GM23338 (cell line): ENCODE results near the gene NBAS. TPM values are rescaled to one million over a fixed set of nuclear protein-coding genes. Genes with fewer than 3 reads are reported as not detected.

Source experiments
- ATAC-seq: fragments of 200-7000 bp; cut with Tn5 transposase; 3 replicates; pipeline ENCODE4 v1.9.1; 2020
- DNase-seq: peaks from one replicate; pipeline ENCODE4 v3.0.0-alpha.2; 2015; ENCODE audit warnings: low spot score
- H2AFZ ChIP-seq: fragments of 200-600 bp; sonication (generic); 2 replicates; pipeline ENCODE4 v1.8.0; 2016; ENCODE audit warnings: antibody characterized with exemption, mild to moderate bottlenecking, moderate library complexity
- H3F3A ChIP-seq: fragments of 200-600 bp; sonication (generic); replicated peaks from 2 replicates; pipeline ENCODE4 v1.8.0; 2017; ENCODE audit warnings: antibody characterized with exemption, mixed run types, low read depth
- H3K27ac ChIP-seq: fragments of 200-600 bp; sonication (generic); 2 replicates; pipeline ENCODE4 v1.6.1; 2016; ENCODE audit warnings: low read depth
- H3K27me3 ChIP-seq: fragments of 200-600 bp; sonication (generic); 2 replicates; pipeline ENCODE4 v1.8.0; 2016; ENCODE audit warnings: mild to moderate bottlenecking, mixed run types, moderate library complexity; ENCODE audit not compliant: insufficient read depth
- H3K36me3 ChIP-seq: fragments of 200-600 bp; sonication (generic); 2 replicates; pipeline ENCODE4 v1.8.0; 2016; ENCODE audit warnings: mild to moderate bottlenecking; ENCODE audit not compliant: insufficient read depth
- H3K4me1 ChIP-seq: fragments of 200-600 bp; sonication (generic); 2 replicates; pipeline ENCODE4 v1.8.0; 2016; ENCODE audit warnings: mild to moderate bottlenecking, moderate library complexity; ENCODE audit not compliant: insufficient read depth
- H3K4me2 ChIP-seq: fragments of 200-600 bp; sonication (generic); 2 replicates; pipeline ENCODE4 v1.7.1; 2017; ENCODE audit warnings: mixed run types
- H3K4me3 ChIP-seq: fragments of 200-600 bp; sonication (generic); 2 replicates; pipeline ENCODE4 v1.6.1; 2016; ENCODE audit warnings: mixed run types
- H3K79me2 ChIP-seq: fragments of 200-600 bp; sonication (generic); replicated peaks from 2 replicates; pipeline ENCODE4 v1.8.0; 2017; ENCODE audit warnings: mild to moderate bottlenecking; ENCODE audit not compliant: insufficient read depth
- H3K9me2 ChIP-seq: fragments of 200-600 bp; sonication (generic); 2 replicates; pipeline ENCODE4 v1.8.0; 2017; ENCODE audit not compliant: insufficient read depth
- H4K20me1 ChIP-seq: fragments of 200-600 bp; sonication (generic); replicated peaks from 2 replicates; pipeline ENCODE4 v1.8.0; 2017; ENCODE audit warnings: mild to moderate bottlenecking; ENCODE audit not compliant: insufficient read depth
- H3K27ac Mint-ChIP-seq: 2 replicates; pipeline ENCODE4 v1.8.0; 2020; ENCODE audit warnings: inconsistent platforms, mild to moderate bottlenecking, moderate library complexity, mixed read lengths
- H3K27me3 Mint-ChIP-seq: 3 replicates; pipeline ENCODE4 v1.8.0; 2022; ENCODE audit warnings: low read depth, mild to moderate bottlenecking, moderate library complexity, mixed read lengths, inconsistent platforms; ENCODE audit not compliant: insufficient read depth, poor library complexity
- H3K36me3 Mint-ChIP-seq: 3 replicates; pipeline ENCODE4 v1.8.0; 2021; ENCODE audit warnings: low read depth, mild to moderate bottlenecking, inconsistent platforms, moderate library complexity, mixed read lengths
- H3K4me1 Mint-ChIP-seq: 3 replicates; pipeline ENCODE4 v1.8.0; 2020; ENCODE audit warnings: mild to moderate bottlenecking, inconsistent platforms, mixed read lengths
- H3K4me3 Mint-ChIP-seq: 3 replicates; pipeline ENCODE4 v1.8.0; 2021; ENCODE audit warnings: moderate library complexity, mild to moderate bottlenecking, inconsistent platforms, mixed read lengths
- H3K9me3 Mint-ChIP-seq: 3 replicates; pipeline ENCODE4 v1.8.0; 2020; ENCODE audit warnings: moderate library complexity, mild to moderate bottlenecking, inconsistent platforms, mixed read lengths
- CREB1 ChIP-seq: fragments of 250-450 bp; sonication (Bioruptor Pico); IDR thresholded peaks from 2 replicates; pipeline ENCODE4 v1.5.0; 2020; ENCODE audit warnings: low read depth, mild to moderate bottlenecking, moderate library complexity
- CTCF ChIP-seq, 2 experiments: fragments of 200-600 bp in 1 of 2; sonication (generic) in 1 of 2; conservative IDR thresholded peaks; 2 replicates each; pipeline versions ENCODE4 v1.5.1 to v1.6.1; 2016 to 2017; ENCODE audit warnings: antibody characterized with exemption in 2 of 2, low read depth in 2 of 2, mild to moderate bottlenecking in 2 of 2, moderate library complexity in 1 of 2
- ETS1 ChIP-seq: IDR thresholded peaks from 2 replicates; pipeline ENCODE4 v1.6.1; 2016; ENCODE audit warnings: antibody characterized with exemption
- EZH2 ChIP-seq: fragments of 200-600 bp; sonication (generic); IDR thresholded peaks from one replicate; pipeline ENCODE4 v1.8.0; 2017; ENCODE audit warnings: antibody characterized with exemption, mild to moderate bottlenecking, low read depth; ENCODE audit not compliant: unreplicated experiment
- EZH2phosphoT487 ChIP-seq: fragments of 200-600 bp; sonication (generic); IDR thresholded peaks from one replicate; pipeline ENCODE4 v1.8.1; 2018; ENCODE audit warnings: antibody characterized with exemption; ENCODE audit not compliant: unreplicated experiment
- REST ChIP-seq: IDR thresholded peaks from one replicate; pipeline ENCODE4 v1.6.1; 2018; ENCODE audit warnings: antibody characterized with exemption; ENCODE audit not compliant: unreplicated experiment
- STAT1 ChIP-seq: IDR thresholded peaks from one replicate; pipeline ENCODE4 v1.6.1; 2016; ENCODE audit warnings: antibody characterized with exemption; ENCODE audit not compliant: unreplicated experiment
- ZNF114 ChIP-seq: fragments of 250-450 bp; sonication (Bioruptor Pico); IDR thresholded peaks from 2 replicates; pipeline ENCODE4 v1.5.0; 2020; ENCODE audit warnings: mild to moderate bottlenecking, moderate library complexity
- ZNF331 ChIP-seq: fragments of 250-450 bp; sonication (Bioruptor Pico); IDR thresholded peaks from 2 replicates; pipeline ENCODE4 v1.5.0; 2020; ENCODE audit warnings: low read depth, mild to moderate bottlenecking, moderate library complexity
- polyA plus RNA-seq: library from polyadenylated mRNA; unstranded; fragments of >200 nt; fragmentation: Nextera tagmentation; extraction: Ambion mirVana; gene quantifications from 2 replicates; pipeline ENCODE4 v1.2.1, GENCODE V29; 2016
- total RNA-seq: library from RNA; depleted of rRNA; stranded (reverse); fragments of >200 nt; shearing (Covaris generic); gene quantifications from 2 replicates; pipeline ENCODE4 v1.2.3, GENCODE V29; 2014

The NBAS gene
- total and polyA plus RNA-seq, 2 experiments from 2014 or later = 24.8 to 38.9 TPM

- Histone ChIP-seq H3K4me2 (no peak overlapping the region), H3K27ac (no peak overlapping the region), H3K27me3 (no peaks in the 10 kb centered on the region), H3K9me2 (no peaks in the 10 kb centered on the region), H2AFZ (no peak overlapping the region), H4K20me1 (no peaks in the 10 kb centered on the region; the same call in 1 of the 2 replicates), H3K79me2 (no peaks in the 10 kb centered on the region), H3K36me3 (no peaks in the 10 kb centered on the region), H3K4me1 (no peaks in the 10 kb centered on the region), H3K4me3 (no peak overlapping the region), H3F3A (no peaks in the 10 kb centered on the region)
- no peak for TF ChIP-seq ETS1
- TF ChIP-seq ZNF331 (CRISPR knock-in tag) = no peak
- TF ChIP-seq STAT1 = no peak
- TF ChIP-seq ZNF114 = no peak
- TF ChIP-seq EZH2phosphoT487 = no peak
- no peak for TF ChIP-seq EZH2
- TF ChIP-seq REST = no peak
- Mint-ChIP-seq H3K9me3 (no peaks in the 10 kb centered on the region), H3K36me3 (peaks cover 12% of the 10 kb centered on the region; the same call in 1 of the 3 replicates), H3K4me1 (peaks cover 19% of the 10 kb centered on the region), H3K27me3 (no peaks in the 10 kb centered on the region), H3K27ac (no peak overlapping the region), H3K4me3 (no peak overlapping the region)
- DNase-seq (no peak), ATAC-seq (no peak)
These were observed 289.9 kb downstream of the NBAS start for GRCh38 chr2:15271276-15271675.

- Histone ChIP-seq H3K79me2 (no peaks in the 10 kb centered on the region), H2AFZ (no peak overlapping the region), H3K27me3 (no peaks in the 10 kb centered on the region), H3K4me1 (no peaks in the 10 kb centered on the region), H3K4me3 (no peak overlapping the region), H3K4me2 (no peak overlapping the region), H3K27ac (no peak overlapping the region), H3K36me3 (no peaks in the 10 kb centered on the region), H4K20me1 (no peaks in the 10 kb centered on the region), H3F3A (no peaks in the 10 kb centered on the region), H3K9me2 (no peaks in the 10 kb centered on the region)
- Mint-ChIP-seq H3K27me3 (no peaks in the 10 kb centered on the region), H3K4me3 (no peak overlapping the region), H3K27ac (0 out of 2 replicates have a peak overlapping the region, but pooled peaks have one; percentile 41), H3K36me3 (peaks cover under 1% of the 10 kb centered on the region; the same call in 1 of the 3 replicates), H3K9me3 (no peaks in the 10 kb centered on the region), H3K4me1 (peaks cover 24% of the 10 kb centered on the region)
- TF ChIP-seq CTCF (conservative IDR thresholded peaks at IDR 0.05; ENCODE audit: low read depth in 2 of 2) (0 out of 4 replicates have a peak, but pooled peaks of 1 of the 2 experiments have one; percentile 17), CREB1 (no peak), ZNF114 (no peak), EZH2phosphoT487 (no peak)
- DNase-seq = no peak
- no peak for ATAC-seq
These were observed 292.1 kb downstream of the NBAS start for GRCh38 chr2:15269043-15269442.
